Spleen (tissue), 11 donors: ENCODE results near the gene MIS18BP1. TPM values are rescaled to one million over a fixed set of nuclear protein-coding genes. Genes with fewer than 3 reads are reported as not detected.
A peak's percentile ranks its signal among the peaks of the same experiment; 100 is the strongest.

Source experiments
- DNase-seq: peaks from one replicate; pipeline ENCODE4 v3.0.0-alpha.2; 2020
- H3K27ac ChIP-seq, 8 donors: fragments of 200-600 bp; sonication (generic) in 7 of 8; 1 replicate in 4 of 8; 2 replicates in 4 of 8; pipeline versions ENCODE4 v1.5.0 to v1.8.0; 2016 to 2021; ENCODE audit warnings: inconsistent platforms in 4 of 8, mild to moderate bottlenecking in 4 of 8, moderate library complexity in 1 of 8
- H3K27me3 ChIP-seq, 7 donors: fragments of 200-600 bp; sonication (generic) in 6 of 7; replicated peaks in 1 of 7; 1 replicate in 4 of 7; 2 replicates in 3 of 7; pipeline versions ENCODE4 v1.5.0 to v1.8.0; 2016 to 2021; ENCODE audit warnings: inconsistent platforms in 3 of 7, mild to moderate bottlenecking in 1 of 7
- H3K36me3 ChIP-seq, 6 donors: fragments of 200-600 bp; sonication (generic) in 5 of 6; 1 replicate in 4 of 6; 2 replicates in 2 of 6; pipeline versions ENCODE4 v1.5.0 to v1.8.0; 2016 to 2021; ENCODE audit warnings: inconsistent platforms in 2 of 6
- H3K4me1 ChIP-seq, 6 donors: fragments of 200-600 bp; sonication (generic) in 5 of 6; 1 replicate in 3 of 6; 2 replicates in 3 of 6; pipeline versions ENCODE4 v1.5.0 to v1.8.0; 2016 to 2021; ENCODE audit warnings: inconsistent platforms in 3 of 6
- H3K4me3 ChIP-seq, 8 donors: fragments of 200-600 bp; sonication (generic) in 7 of 8; 1 replicate in 4 of 8; 2 replicates in 4 of 8; pipeline versions ENCODE4 v1.5.0 to v1.8.0; 2016 to 2021; ENCODE audit warnings: inconsistent platforms in 4 of 8, mild to moderate bottlenecking in 4 of 8, moderate library complexity in 2 of 8
- H3K9me3 ChIP-seq, 8 donors: fragments of 200-600 bp; sonication (generic) in 7 of 8; 1 replicate in 4 of 8; 2 replicates in 4 of 8; pipeline versions ENCODE4 v1.5.0 to v1.8.0; 2016 to 2021; ENCODE audit warnings: inconsistent platforms in 4 of 8
- CTCF ChIP-seq, 11 experiments: fragments of 200-600 bp in 7 of 11; fragments of 450-650 bp in 4 of 11; sonication (generic) in 4 of 11; IDR thresholded peaks in 8 of 11; conservative IDR thresholded peaks in 3 of 11; 1 replicate in 7 of 11; 2 replicates in 4 of 11; pipeline versions ENCODE4 v1.4.0 to v1.8.0; 2016 to 2021; ENCODE audit warnings: antibody characterized with exemption in 11 of 11, inconsistent platforms in 4 of 11, mild to moderate bottlenecking in 1 of 11
- POLR2A ChIP-seq, 3 donors: fragments of 450-650 bp; IDR thresholded peaks; one replicate each; pipeline ENCODE4 v1.5.1; 2017; ENCODE audit warnings: antibody characterized with exemption in 3 of 3, mild to moderate bottlenecking in 1 of 3
- POLR2AphosphoS5 ChIP-seq, 3 donors: sonication (generic); formaldehyde crosslinking; IDR thresholded peaks; one replicate each; pipeline ENCODE4 v1.5.1; 2017; ENCODE audit warnings: antibody characterized with exemption in 3 of 3
- WGBS, 5 donors: extraction: QIAGEN DNeasy Blood & Tissue Kit in 3 of 5; methylation state at CpG; one replicate each; pipeline versions ENCODE4 v1.1.5 to v1.1.7; 2013 to 2018; 5-methylcytosine and 5-hydroxymethylcytosine counted together
- intact Hi-C: fragments of 100-400 bp; cut with DNase I; formaldehyde crosslinking; loops from one replicate; pipeline ENCODE4 v1.15.0; 2023; ENCODE audit warnings: low total_unique reads
- polyA plus RNA-seq, 3 donors: library from polyadenylated mRNA; stranded (reverse); fragments of 200-250 nt; gene quantifications; one replicate each; pipeline ENCODE4 v1.2.1, GENCODE V29; 2013
- total RNA-seq, 7 donors: library from RNA; depleted of rRNA in 3 of 7; stranded (reverse); fragments of >200 nt in 3 of 7; fragmentation: NEBNext Ultra II Directional in 4 of 7; extraction: Animal tissue kit (Norgen Biotek cat#: 25700) in 4 of 7; gene quantifications; one replicate each; pipeline versions ENCODE4 v1.1.0 to v1.2.1, GENCODE V29; 2016 to 2021
- donor health status: healthy with polysubstance abuse.
- donor health status: DM: no; HTN: no; CAD: no; lungs with moderate emphysema.
- donor health status: DM: no; HTN: no; CAD: no.
- donor health status: Bipolar disorder and iron deficiency.
- donor health status: healthy.
- donor health status: DM: no; HTN: no; CAD: no.
- donor health status: DM: yes; HTN: yes; CAD: no.

The MIS18BP1 gene
- total and polyA plus RNA-seq, 10 donors = 12.8 to 86.3 (median 44.8) TPM

- Histone ChIP-seq H3K4me3 (no peak overlapping the region), H3K27ac (no peak overlapping the region), H3K9me3 (no peaks in the 10 kb centered on the region), H3K27me3 (no peaks in the 10 kb centered on the region), H3K36me3 (peaks cover 0 to 81% (median 22%) of the 10 kb centered on the region in 6 donors), H3K4me1 (no peaks in the 10 kb centered on the region)
- TF ChIP-seq POLR2A (IDR thresholded peaks at IDR 0.05) (no peak), CTCF (IDR thresholded peaks at IDR 0.05 in 8 of 11, conservative IDR thresholded peaks at IDR 0.05 in 3 of 11) (no peak), POLR2AphosphoS5 (IDR thresholded peaks at IDR 0.05) (no peak)
- WGBS, 5 donors = 35 to 69% (median 52%) methylated on average over 1 of the region's 1 CpG
- DNase-seq = no peak
- intact Hi-C loops = no loop called here
These were observed 51.1 kb downstream of the MIS18BP1 start for GRCh38 chr14:45201905-45202304.

- Histone ChIP-seq H3K9me3 (no peaks in the 10 kb centered on the region), H3K27ac (peak overlapping the region in 2 of 8 donors; percentile 4 to 33), H3K36me3 (peaks cover 0 to 64% (median 10%) of the 10 kb centered on the region in 6 donors), H3K4me3 (no peak overlapping the region), H3K27me3 (no peaks in the 10 kb centered on the region), H3K4me1 (no peaks in the 10 kb centered on the region)
- TF ChIP-seq POLR2A (IDR thresholded peaks at IDR 0.05) = no peak
- no peak for TF ChIP-seq CTCF (IDR thresholded peaks at IDR 0.05 in 8 of 11, conservative IDR thresholded peaks at IDR 0.05 in 3 of 11)
- no peak for TF ChIP-seq POLR2AphosphoS5 (IDR thresholded peaks at IDR 0.05)
- 90 to 100% (median 97%) methylated on average over 1 of the region's 1 CpG for WGBS, 5 donors
- intact Hi-C loops = no loop called here
- no peak for DNase-seq
These were observed 53.8 kb downstream of the MIS18BP1 start for GRCh38 chr14:45199230-45199629.

GRCh38 chr14:45198551-45198950, 54.5 kb downstream of the MIS18BP1 start:
- H3K27me3 ChIP-seq = no peaks in the 10 kb centered on the region
- intact Hi-C loops = no loop called here
- H3K9me3 ChIP-seq = no peaks in the 10 kb centered on the region
- 86 to 89% (median 86%) methylated on average over 3 of the region's 3 CpGs for WGBS, 5 donors
- no peak for TF ChIP-seq POLR2AphosphoS5 (IDR thresholded peaks at IDR 0.05)
- H3K27ac ChIP-seq = no peak overlapping the region
- peaks cover 0 to 57% (median 8%) of the 10 kb centered on the region in 6 donors for H3K36me3 ChIP-seq
- H3K4me3 ChIP-seq = no peak overlapping the region
- DNase-seq = no peak
- H3K4me1 ChIP-seq = no peaks in the 10 kb centered on the region

- H3K9me3 ChIP-seq = no peaks in the 10 kb centered on the region
- H3K36me3 ChIP-seq = peaks cover 0 to 23% (median 0%) of the 10 kb centered on the region in 6 donors
- WGBS, 5 donors = 91 to 97% (median 95%) methylated on average over 4 of the region's 4 CpGs
- intact Hi-C loops = no loop called here
- no peak for DNase-seq
- no peaks in the 10 kb centered on the region for H3K27me3 ChIP-seq
- no peak overlapping the region for H3K4me3 ChIP-seq
- H3K27ac ChIP-seq = no peak overlapping the region
- no peaks in the 10 kb centered on the region for H3K4me1 ChIP-seq
- TF ChIP-seq POLR2A (IDR thresholded peaks at IDR 0.05) (no peak), CTCF (IDR thresholded peaks at IDR 0.05 in 8 of 11, conservative IDR thresholded peaks at IDR 0.05 in 3 of 11) (no peak), POLR2AphosphoS5 (IDR thresholded peaks at IDR 0.05) (no peak)
These were observed 58.0 kb downstream of the MIS18BP1 start for GRCh38 chr14:45194964-45195363.
